ENCODE measurements around the gene FNDC3B.

FNDC3B gene

DNA sequence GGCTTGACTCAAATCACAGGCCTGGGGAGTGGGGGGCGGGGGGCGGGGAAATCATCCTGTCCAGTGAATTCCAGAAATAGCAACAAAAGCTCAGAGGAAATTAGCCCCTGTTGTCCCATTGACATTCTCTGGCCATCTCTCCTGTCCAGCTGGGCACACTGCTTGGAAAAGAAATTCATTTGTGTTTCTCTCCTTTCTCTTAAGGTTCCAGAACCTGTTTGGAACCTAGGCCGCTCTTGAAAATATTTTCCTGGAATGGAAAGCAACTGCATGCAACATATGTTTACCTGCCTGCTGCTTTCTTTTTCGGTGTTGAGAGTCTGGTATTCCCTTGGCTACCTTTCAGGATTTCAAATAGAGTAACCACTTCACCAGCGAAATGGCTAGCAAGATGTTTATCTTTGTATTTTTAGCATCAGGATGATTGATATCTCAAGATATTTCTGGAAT, 239.8 kb downstream of the FNDC3B start:
- H3K23ac ChIP-seq (ENCODE audit: low read depth, low read length, poor library complexity) = no peak overlapping the region
- peaks cover 0 to 46% of the 10 kb centered on the region in 2 donors for H3K36me3 ChIP-seq (replicated peaks in 1 of 2; ENCODE audit: control insufficient read depth in 2 of 2, insufficient read depth in 2 of 2, low read length in 2 of 2)
- H2BK5ac ChIP-seq (ENCODE audit: low read length) = no peak overlapping the region
- no peak overlapping the region for H3K9ac ChIP-seq (ENCODE audit: low read depth, low read length, poor library complexity)
- no peak overlapping the region for H2AFZ ChIP-seq (ENCODE audit: low read length)
- H2AK5ac ChIP-seq (ENCODE audit: low read depth, low read length) = no peak overlapping the region
- H3K4me2 ChIP-seq (ENCODE audit: insufficient read depth, low read length, poor library complexity, severe bottlenecking) = no peak overlapping the region
- H3K9me3 ChIP-seq (replicated peaks in 1 of 2; ENCODE audit: control insufficient read depth in 2 of 2, insufficient read depth in 1 of 2, low read depth in 1 of 2, low read length in 2 of 2) = no peaks in the 10 kb centered on the region
- no peak overlapping the region for H2BK12ac ChIP-seq (ENCODE audit: low read length)
- H2BK120ac ChIP-seq (ENCODE audit: low read depth, low read length) = no peak overlapping the region
- no peak for DNase-seq (ENCODE audit: low spot score)
- H3K27me3 ChIP-seq (ENCODE audit: control insufficient read depth in 3 of 3, insufficient read depth in 3 of 3, low read depth in 1 of 3, low read length in 3 of 3) = no peaks in the 10 kb centered on the region
- H3K18ac ChIP-seq (ENCODE audit: low read length) = no peak overlapping the region
- H3K4me3 ChIP-seq (ENCODE audit: low read length in 2 of 2) = no peak overlapping the region
- no CpG with 5 or more reads among the region's 5 CpGs for WGBS, 2 donors (ENCODE audit: extremely low coverage in 2 of 2, insufficient read length in 2 of 2, insufficient replicate concordance in 1 of 2)
- no peak overlapping the region for H4K8ac ChIP-seq (ENCODE audit: low read depth, low read length)
- no peak overlapping the region for H3K4ac ChIP-seq (ENCODE audit: low read length)
- peak overlapping the region; percentile 42 for H3K27ac ChIP-seq (replicated peaks; ENCODE audit: low read length)
- H3K79me1 ChIP-seq (ENCODE audit: low read depth, low read length) = no peaks in the 10 kb centered on the region
- peaks cover 0 to 3% of the 10 kb centered on the region in 2 donors for H3K4me1 ChIP-seq (ENCODE audit: control insufficient read depth in 2 of 2, insufficient read depth in 1 of 2, low read depth in 1 of 2, low read length in 2 of 2)
- H4K91ac ChIP-seq (ENCODE audit: low read depth, low read length, poor library complexity) = no peak overlapping the region
- H2BK15ac ChIP-seq (ENCODE audit: low read length) = no peak overlapping the region
- H3K14ac ChIP-seq (ENCODE audit: low read length) = no peak overlapping the region

DNA sequence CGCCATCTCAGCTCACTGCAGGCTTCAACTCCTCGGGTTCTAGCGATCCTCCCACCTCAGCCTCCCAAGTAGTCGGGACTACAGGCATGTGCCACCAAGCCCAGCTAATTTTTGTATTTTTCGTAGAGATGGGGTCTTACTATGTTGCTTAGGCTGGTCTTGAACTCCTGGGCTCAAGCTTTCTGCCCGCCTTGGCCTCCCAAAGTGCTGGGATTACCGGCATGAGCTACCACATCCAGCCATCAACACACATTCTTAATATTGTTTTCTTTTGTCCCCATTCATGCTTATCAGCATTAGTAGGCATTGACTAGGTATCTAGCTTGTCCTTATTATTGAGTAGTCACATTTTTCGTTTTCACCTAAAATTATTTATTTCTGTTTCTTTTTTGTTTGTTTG, 240.6 kb downstream of the FNDC3B start:
- no peak overlapping the region for H3K4me3 ChIP-seq (ENCODE audit: low read length in 2 of 2)
- no peak overlapping the region for H3K4ac ChIP-seq (ENCODE audit: low read length)
- H4K8ac ChIP-seq (ENCODE audit: low read depth, low read length) = no peak overlapping the region
- no peak overlapping the region for H2BK12ac ChIP-seq (ENCODE audit: low read length)
- no peak overlapping the region for H3K14ac ChIP-seq (ENCODE audit: low read length)
- no peak overlapping the region for H3K23ac ChIP-seq (ENCODE audit: low read depth, low read length, poor library complexity)
- H3K4me1 ChIP-seq (ENCODE audit: control insufficient read depth in 2 of 2, insufficient read depth in 1 of 2, low read depth in 1 of 2, low read length in 2 of 2) = peaks cover 0 to 3% of the 10 kb centered on the region in 2 donors
- H3K4me2 ChIP-seq (ENCODE audit: insufficient read depth, low read length, poor library complexity, severe bottlenecking) = no peak overlapping the region
- no peaks in the 10 kb centered on the region for H3K9me3 ChIP-seq (replicated peaks in 1 of 2; ENCODE audit: control insufficient read depth in 2 of 2, insufficient read depth in 1 of 2, low read depth in 1 of 2, low read length in 2 of 2)
- WGBS, 2 donors (ENCODE audit: extremely low coverage in 2 of 2, insufficient read length in 2 of 2, insufficient replicate concordance in 1 of 2) = no CpG with 5 or more reads among the region's 8 CpGs
- no peak overlapping the region for H2BK5ac ChIP-seq (ENCODE audit: low read length)
- H4K91ac ChIP-seq (ENCODE audit: low read depth, low read length, poor library complexity) = no peak overlapping the region
- H3K27ac ChIP-seq (replicated peaks; ENCODE audit: low read length) = no peak overlapping the region
- no peak overlapping the region for H2AFZ ChIP-seq (ENCODE audit: low read length)
- peaks cover 0 to 45% of the 10 kb centered on the region in 2 donors for H3K36me3 ChIP-seq (replicated peaks in 1 of 2; ENCODE audit: control insufficient read depth in 2 of 2, insufficient read depth in 2 of 2, low read length in 2 of 2)
- no peak overlapping the region for H3K18ac ChIP-seq (ENCODE audit: low read length)
- no peak overlapping the region for H2BK15ac ChIP-seq (ENCODE audit: low read length)
- H2AK5ac ChIP-seq (ENCODE audit: low read depth, low read length) = no peak overlapping the region
- no peaks in the 10 kb centered on the region for H3K79me1 ChIP-seq (ENCODE audit: low read depth, low read length)
- DNase-seq (ENCODE audit: low spot score) = no peak
- H3K9ac ChIP-seq (ENCODE audit: low read depth, low read length, poor library complexity) = no peak overlapping the region
- H3K27me3 ChIP-seq (ENCODE audit: control insufficient read depth in 3 of 3, insufficient read depth in 3 of 3, low read depth in 1 of 3, low read length in 3 of 3) = no peaks in the 10 kb centered on the region
- H2BK120ac ChIP-seq (ENCODE audit: low read depth, low read length) = no peak overlapping the region

DNA sequence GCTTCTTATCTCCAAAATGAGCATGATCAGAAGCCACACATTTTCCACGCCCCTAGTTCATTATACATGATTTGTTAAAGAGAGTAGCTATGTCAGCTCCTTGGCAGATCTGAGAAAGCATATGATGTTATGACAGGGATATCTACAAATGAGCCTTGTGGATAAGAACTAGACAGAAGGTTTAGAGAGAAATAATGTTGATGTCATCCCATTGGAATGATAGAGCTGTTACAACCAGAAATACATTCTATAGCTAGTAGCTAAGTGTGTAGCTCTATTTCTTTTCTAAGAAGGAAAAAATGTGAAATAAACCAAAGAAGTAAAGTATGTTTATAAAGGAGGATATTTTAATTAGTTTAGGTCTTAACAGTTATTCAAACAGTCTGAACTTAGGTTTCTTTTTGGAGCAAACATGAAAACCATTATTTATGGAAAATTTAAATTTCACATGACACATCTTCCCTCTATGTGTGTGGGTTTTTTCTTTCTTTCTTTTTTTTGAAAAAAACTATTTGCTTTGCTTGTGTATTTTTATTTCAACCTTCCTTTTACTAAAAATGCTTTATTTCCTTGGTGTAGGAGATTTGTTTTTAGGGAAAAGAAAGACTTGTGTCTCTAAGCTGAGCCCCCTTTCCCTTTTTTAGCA, 241.2 kb downstream of the FNDC3B start:
- Histone ChIP-seq H4K91ac (ENCODE audit: low read depth, low read length, poor library complexity) (no peak overlapping the region), H3K4me3 (ENCODE audit: low read length in 2 of 2) (no peak overlapping the region), H3K14ac (ENCODE audit: low read length) (no peak overlapping the region), H3K4me2 (ENCODE audit: insufficient read depth, low read length, poor library complexity, severe bottlenecking) (no peak overlapping the region), H3K23ac (ENCODE audit: low read depth, low read length, poor library complexity) (no peak overlapping the region), H3K27me3 (ENCODE audit: control insufficient read depth in 3 of 3, insufficient read depth in 3 of 3, low read depth in 1 of 3, low read length in 3 of 3) (no peaks in the 10 kb centered on the region), H3K4me1 (ENCODE audit: control insufficient read depth in 2 of 2, insufficient read depth in 1 of 2, low read depth in 1 of 2, low read length in 2 of 2) (peaks cover 0 to 3% of the 10 kb centered on the region in 2 donors), H3K27ac (replicated peaks; ENCODE audit: low read length) (no peak overlapping the region), H3K4ac (ENCODE audit: low read length) (no peak overlapping the region), H2AK5ac (ENCODE audit: low read depth, low read length) (no peak overlapping the region), H3K79me1 (ENCODE audit: low read depth, low read length) (no peaks in the 10 kb centered on the region), H3K9ac (ENCODE audit: low read depth, low read length, poor library complexity) (no peak overlapping the region), H3K36me3 (replicated peaks in 1 of 2; ENCODE audit: control insufficient read depth in 2 of 2, insufficient read depth in 2 of 2, low read length in 2 of 2) (peaks cover 1 to 46% of the 10 kb centered on the region in 2 donors), H2BK5ac (ENCODE audit: low read length) (no peak overlapping the region), H2BK120ac (ENCODE audit: low read depth, low read length) (no peak overlapping the region), H2AFZ (ENCODE audit: low read length) (no peak overlapping the region), H2BK12ac (ENCODE audit: low read length) (no peak overlapping the region), H2BK15ac (ENCODE audit: low read length) (no peak overlapping the region), H3K18ac (ENCODE audit: low read length) (no peak overlapping the region), H3K9me3 (replicated peaks in 1 of 2; ENCODE audit: control insufficient read depth in 2 of 2, insufficient read depth in 1 of 2, low read depth in 1 of 2, low read length in 2 of 2) (no peaks in the 10 kb centered on the region), H4K8ac (ENCODE audit: low read depth, low read length) (no peak overlapping the region)
- no CpG with 5 or more reads among the region's 1 CpG for WGBS, 2 donors (ENCODE audit: extremely low coverage in 2 of 2, insufficient read length in 2 of 2, insufficient replicate concordance in 1 of 2)
- no peak for DNase-seq (ENCODE audit: low spot score)

DNA sequence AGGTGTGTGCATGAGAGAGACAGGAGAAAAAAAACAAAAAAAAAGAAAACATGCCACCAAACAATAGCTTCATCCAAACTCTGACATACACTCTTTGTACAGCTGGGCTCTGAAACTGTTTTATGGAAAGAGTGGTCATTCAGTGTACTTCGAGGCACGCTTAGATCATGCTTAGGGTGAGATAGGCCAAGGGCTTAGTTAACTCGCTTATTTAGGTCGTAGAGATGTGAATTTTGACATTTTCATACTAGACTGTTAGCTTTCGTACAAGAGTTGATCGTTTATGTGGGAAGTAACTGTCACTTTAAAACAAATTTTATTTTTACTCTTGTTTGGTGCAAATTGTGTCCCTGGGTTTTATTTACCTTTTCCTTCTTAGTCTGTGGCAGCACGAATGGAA, 242.5 kb downstream of the FNDC3B start:
- Histone ChIP-seq H3K27ac (replicated peaks; ENCODE audit: low read length) (no peak overlapping the region), H3K9me3 (replicated peaks in 1 of 2; ENCODE audit: control insufficient read depth in 2 of 2, insufficient read depth in 1 of 2, low read depth in 1 of 2, low read length in 2 of 2) (no peaks in the 10 kb centered on the region), H2AFZ (ENCODE audit: low read length) (no peak overlapping the region), H3K4ac (ENCODE audit: low read length) (no peak overlapping the region), H3K4me2 (ENCODE audit: insufficient read depth, low read length, poor library complexity, severe bottlenecking) (no peak overlapping the region), H3K27me3 (ENCODE audit: control insufficient read depth in 3 of 3, insufficient read depth in 3 of 3, low read depth in 1 of 3, low read length in 3 of 3) (no peaks in the 10 kb centered on the region), H2AK5ac (ENCODE audit: low read depth, low read length) (no peak overlapping the region), H3K9ac (ENCODE audit: low read depth, low read length, poor library complexity) (no peak overlapping the region), H2BK120ac (ENCODE audit: low read depth, low read length) (no peak overlapping the region), H3K36me3 (replicated peaks in 1 of 2; ENCODE audit: control insufficient read depth in 2 of 2, insufficient read depth in 2 of 2, low read length in 2 of 2) (peaks cover 5 to 48% of the 10 kb centered on the region in 2 donors), H3K23ac (ENCODE audit: low read depth, low read length, poor library complexity) (no peak overlapping the region), H3K4me1 (ENCODE audit: control insufficient read depth in 2 of 2, insufficient read depth in 1 of 2, low read depth in 1 of 2, low read length in 2 of 2) (peaks cover 0 to 3% of the 10 kb centered on the region in 2 donors), H4K8ac (ENCODE audit: low read depth, low read length) (no peak overlapping the region), H4K91ac (ENCODE audit: low read depth, low read length, poor library complexity) (no peak overlapping the region), H2BK5ac (ENCODE audit: low read length) (no peak overlapping the region), H2BK15ac (ENCODE audit: low read length) (no peak overlapping the region), H2BK12ac (ENCODE audit: low read length) (no peak overlapping the region), H3K18ac (ENCODE audit: low read length) (no peak overlapping the region), H3K14ac (ENCODE audit: low read length) (no peak overlapping the region), H3K79me1 (ENCODE audit: low read depth, low read length) (no peaks in the 10 kb centered on the region), H3K4me3 (ENCODE audit: low read length in 2 of 2) (no peak overlapping the region)
- no peak for DNase-seq (ENCODE audit: low spot score)
- WGBS, 2 donors (ENCODE audit: extremely low coverage in 2 of 2, insufficient read length in 2 of 2, insufficient replicate concordance in 1 of 2) = no CpG with 5 or more reads among the region's 7 CpGs
